Cardiac muscle cell (in vitro differentiated cells and primary cell): ENCODE data around the gene RASSF7. TPM values are rescaled to one million over a fixed set of nuclear protein-coding genes. Genes with fewer than 3 reads are reported as not detected.
A peak's percentile ranks its signal among the peaks of the same experiment; 100 is the strongest.

Experiments
- DNase-seq, 2 donors: peaks; one replicate each; pipeline versions ENCODE4 v3.0.0 to v3.0.0-alpha.2; 2010 to 2017; ENCODE audit warnings: low read depth in 1 of 2, low spot score in 1 of 2
- H3K27ac ChIP-seq: fragments of 200-600 bp; sonication (generic); 2 replicates; pipeline ENCODE4 v1.5.1; 2016
- H3K27me3 ChIP-seq: fragments of 200-600 bp; sonication (generic); 2 replicates; pipeline ENCODE4 v1.6.0; 2016; ENCODE audit warnings: control low read depth
- H3K36me3 ChIP-seq: fragments of 200-600 bp; sonication (generic); 2 replicates; pipeline ENCODE4 v1.5.1; 2016; ENCODE audit warnings: control low read depth
- H3K4me1 ChIP-seq: fragments of 200-600 bp; sonication (generic); 2 replicates; pipeline ENCODE4 v1.8.1; 2017; ENCODE audit warnings: low read depth, mild to moderate bottlenecking, mixed run types
- H3K4me3 ChIP-seq: fragments of 200-600 bp; sonication (generic); 2 replicates; pipeline ENCODE4 v1.5.1; 2016; ENCODE audit warnings: mild to moderate bottlenecking
- H3K9me3 ChIP-seq: fragments of 200-600 bp; sonication (generic); 2 replicates; pipeline ENCODE4 v1.5.1; 2017; ENCODE audit warnings: low read depth, mild to moderate bottlenecking, control low read depth
- polyA plus RNA-seq: library from polyadenylated mRNA; unstranded; fragments of >200 nt; fragmentation: Nextera tagmentation; extraction: Ambion mirVana; gene quantifications from 2 replicates; pipeline ENCODE4 v1.2.1, GENCODE V29; 2016
- total RNA-seq: library from RNA; depleted of rRNA; stranded (reverse); fragments of >200 nt; gene quantifications from 2 replicates; pipeline ENCODE4 v1.2.3, GENCODE V29; 2016
- TF ChIP-seq, protein P1 (sequence below): IDR thresholded peaks from 2 replicates; pipeline ENCODE4 v1.5.1; 2012; ENCODE audit warnings: low read depth, mild to moderate bottlenecking, low read length

Gene RASSF7
- total and polyA plus RNA-seq, 2 experiments from 2014 or later: 49.5 to 66.7 TPM

DNA sequence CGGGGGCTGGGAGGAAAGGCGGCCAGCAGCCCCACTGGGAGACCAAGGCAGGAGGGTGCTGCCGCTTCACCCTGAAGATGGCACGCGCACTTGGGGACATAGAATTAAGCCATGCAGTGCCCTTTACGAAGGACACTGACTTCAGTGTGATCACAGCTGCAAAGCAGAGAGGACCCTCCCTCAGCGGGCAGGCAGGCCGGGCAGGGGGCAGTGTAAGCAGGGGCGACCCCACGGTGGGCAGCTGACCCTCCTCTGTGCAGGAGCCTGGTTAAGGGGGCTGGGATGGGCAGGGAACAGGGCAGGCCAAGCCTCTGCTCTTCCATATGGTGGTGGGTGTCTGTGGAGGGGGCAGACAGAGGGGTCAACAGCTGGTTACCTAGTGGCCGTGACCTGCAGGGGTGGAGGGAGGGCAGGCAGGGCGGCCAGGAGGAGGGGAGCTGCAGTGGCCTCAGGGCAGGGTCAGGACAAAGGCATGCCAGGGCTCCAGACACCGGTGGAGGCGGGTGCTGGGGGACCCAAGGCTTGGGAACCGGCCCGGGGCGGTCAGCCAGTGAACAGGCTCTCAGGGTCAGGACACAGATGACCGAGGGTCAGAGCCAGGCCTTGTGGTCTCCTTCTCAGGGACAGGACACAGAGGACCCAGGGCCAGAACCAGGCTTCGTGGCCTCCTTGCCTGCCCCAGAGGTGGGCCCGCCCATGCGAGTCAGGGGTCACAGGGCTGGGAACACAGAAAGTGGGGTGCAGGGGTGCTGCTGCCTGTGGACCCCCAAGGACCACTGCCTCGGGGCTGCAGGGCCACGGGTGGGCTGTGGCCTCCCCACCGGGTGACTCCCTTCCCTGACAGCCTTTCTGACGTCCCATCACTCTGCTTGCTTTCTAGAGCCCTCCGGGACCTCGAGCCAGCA is 7.4 kb upstream of the RASSF7 start:
- Histone ChIP-seq H3K9me3 (no peaks in the 10 kb centered on the region), H3K4me3 (no peak overlapping the region), H3K27ac (no peak overlapping the region), H3K36me3 (no peaks in the 10 kb centered on the region), H3K4me1 (peaks cover 7% of the 10 kb centered on the region), H3K27me3 (peaks cover 35% of the 10 kb centered on the region)
- DNase-seq: no peak
- TF ChIP-seq, protein P1, sequence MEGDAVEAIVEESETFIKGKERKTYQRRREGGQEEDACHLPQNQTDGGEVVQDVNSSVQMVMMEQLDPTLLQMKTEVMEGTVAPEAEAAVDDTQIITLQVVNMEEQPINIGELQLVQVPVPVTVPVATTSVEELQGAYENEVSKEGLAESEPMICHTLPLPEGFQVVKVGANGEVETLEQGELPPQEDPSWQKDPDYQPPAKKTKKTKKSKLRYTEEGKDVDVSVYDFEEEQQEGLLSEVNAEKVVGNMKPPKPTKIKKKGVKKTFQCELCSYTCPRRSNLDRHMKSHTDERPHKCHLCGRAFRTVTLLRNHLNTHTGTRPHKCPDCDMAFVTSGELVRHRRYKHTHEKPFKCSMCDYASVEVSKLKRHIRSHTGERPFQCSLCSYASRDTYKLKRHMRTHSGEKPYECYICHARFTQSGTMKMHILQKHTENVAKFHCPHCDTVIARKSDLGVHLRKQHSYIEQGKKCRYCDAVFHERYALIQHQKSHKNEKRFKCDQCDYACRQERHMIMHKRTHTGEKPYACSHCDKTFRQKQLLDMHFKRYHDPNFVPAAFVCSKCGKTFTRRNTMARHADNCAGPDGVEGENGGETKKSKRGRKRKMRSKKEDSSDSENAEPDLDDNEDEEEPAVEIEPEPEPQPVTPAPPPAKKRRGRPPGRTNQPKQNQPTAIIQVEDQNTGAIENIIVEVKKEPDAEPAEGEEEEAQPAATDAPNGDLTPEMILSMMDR: no peak

DNA sequence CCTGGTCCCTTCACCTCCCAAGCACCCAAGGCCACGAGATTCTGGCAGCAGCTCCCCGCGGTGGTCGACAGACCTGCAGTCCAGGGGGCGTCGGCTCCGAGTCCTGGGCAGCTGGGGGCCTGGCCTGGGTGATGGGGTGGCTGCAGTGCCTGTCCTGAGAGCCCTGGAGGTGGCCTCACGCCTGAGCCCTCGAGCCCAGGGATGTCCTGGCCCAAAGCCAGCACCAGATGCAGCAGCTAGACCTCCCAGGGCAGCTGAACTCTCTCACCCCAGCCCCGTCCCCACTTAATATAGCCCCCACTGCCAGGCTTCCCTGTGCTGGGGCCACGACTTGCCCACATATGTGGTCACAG is 6.8 kb upstream of the RASSF7 start:
- TF ChIP-seq, protein P1: no peak
- peaks cover 7% of the 10 kb centered on the region for H3K4me1 ChIP-seq
- no peak overlapping the region for H3K4me3 ChIP-seq
- H3K36me3 ChIP-seq: no peaks in the 10 kb centered on the region
- no peak for DNase-seq
- H3K27ac ChIP-seq: no peak overlapping the region
- H3K9me3 ChIP-seq: no peaks in the 10 kb centered on the region
- peaks cover 39% of the 10 kb centered on the region for H3K27me3 ChIP-seq

DNA sequence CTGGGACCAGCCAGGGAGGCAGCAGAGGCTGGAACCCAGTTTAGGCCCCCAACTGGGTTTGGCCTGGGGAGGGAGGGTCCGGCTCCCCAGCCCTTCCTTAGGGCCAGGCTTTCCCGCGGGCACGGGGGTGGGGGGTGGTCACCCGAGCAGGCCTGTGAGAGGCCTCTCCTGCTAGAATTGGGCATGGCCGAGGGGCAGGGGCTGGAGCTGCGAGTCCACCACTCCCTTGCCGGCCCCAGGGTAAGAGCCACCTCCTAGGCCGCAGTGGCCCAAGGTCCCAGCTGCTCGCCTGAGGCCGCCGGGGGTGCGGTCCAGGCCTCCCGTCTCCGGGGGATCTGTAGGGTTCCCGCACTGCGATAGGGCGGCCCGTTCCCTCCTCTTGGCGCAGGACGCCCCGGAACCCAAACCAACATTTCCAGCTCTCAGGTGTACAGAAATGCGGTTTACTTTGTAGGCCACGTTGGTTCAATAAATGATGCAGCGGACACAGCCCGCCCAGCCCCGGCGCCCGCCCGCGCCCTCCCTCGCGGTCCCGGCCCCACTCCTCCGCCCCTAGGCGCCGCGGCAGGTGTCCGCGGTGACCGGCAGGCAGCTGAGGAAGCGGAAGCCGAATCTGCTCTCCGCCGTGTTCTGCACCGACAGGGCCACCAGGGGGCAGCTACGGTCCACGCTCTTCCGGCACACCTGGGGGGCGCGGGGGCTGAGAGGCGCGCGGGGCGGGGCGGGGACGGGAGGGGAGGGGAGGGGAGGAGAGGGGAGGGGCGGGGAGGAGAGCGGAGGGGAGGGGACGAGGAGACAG is 6.1 kb upstream of the RASSF7 start:
- no peak overlapping the region for H3K27ac ChIP-seq
- peaks cover 39% of the 10 kb centered on the region for H3K27me3 ChIP-seq
- no peaks in the 10 kb centered on the region for H3K9me3 ChIP-seq
- TF ChIP-seq, protein P1: peak; percentile 39
- no peaks in the 10 kb centered on the region for H3K36me3 ChIP-seq
- H3K4me1 ChIP-seq: peaks cover 7% of the 10 kb centered on the region
- DNase-seq: peak; percentile 45 to 89
- peak overlapping the region; percentile 33 for H3K4me3 ChIP-seq

GRCh38 chr11:555227-555779 is 5.5 kb upstream of the RASSF7 start:
- TF ChIP-seq, protein P1: no peak
- no peak for DNase-seq
- Histone ChIP-seq H3K27me3 (peaks cover 39% of the 10 kb centered on the region), H3K4me3 (peak overlapping the region; percentile 33), H3K36me3 (no peaks in the 10 kb centered on the region), H3K4me1 (peaks cover 11% of the 10 kb centered on the region), H3K27ac (no peak overlapping the region), H3K9me3 (no peaks in the 10 kb centered on the region)

DNA sequence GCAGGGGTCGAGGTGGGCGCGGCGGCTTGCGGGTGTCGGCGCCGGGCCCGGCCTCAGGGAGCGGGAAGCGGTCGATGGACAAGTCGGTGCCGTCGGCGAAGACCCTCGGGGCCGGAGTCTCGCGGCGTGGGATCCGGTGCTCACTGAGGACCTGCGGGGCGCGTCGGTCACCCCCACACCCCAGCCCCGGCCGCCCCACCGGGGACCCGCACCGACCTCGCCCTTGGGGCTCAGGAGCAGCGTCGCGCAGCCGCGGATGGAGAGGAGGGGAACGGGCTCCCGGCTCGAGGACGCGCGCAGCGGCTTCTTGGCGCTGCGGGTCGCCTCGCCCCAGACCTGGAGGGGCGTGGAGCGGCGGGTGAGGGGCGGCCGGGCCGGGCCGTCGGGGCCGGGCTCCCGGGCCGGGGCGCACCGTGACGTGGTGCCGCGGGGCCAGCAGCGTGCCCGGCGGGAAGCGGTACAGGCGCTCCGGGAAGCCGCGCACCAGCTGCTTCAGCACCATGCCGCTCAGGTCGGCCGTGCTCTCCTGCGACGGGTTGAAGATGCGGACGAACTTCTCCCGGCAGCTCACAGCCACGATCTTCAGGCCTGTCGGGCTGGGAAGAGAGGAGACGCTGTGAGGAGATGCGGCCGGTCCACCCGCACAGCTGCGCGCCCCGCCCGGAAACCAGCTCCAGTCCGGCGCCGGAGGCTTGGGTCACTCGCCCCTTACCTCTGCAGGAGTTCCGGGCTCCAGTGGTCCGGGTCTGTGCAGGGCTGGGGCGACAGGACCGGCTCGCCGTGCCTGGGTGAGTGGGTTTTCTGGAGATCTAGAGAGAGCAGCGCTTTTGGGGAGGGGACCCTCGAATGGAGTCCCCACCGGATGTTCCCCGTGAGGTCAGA is 4.7 kb upstream of the RASSF7 start:
- no peaks in the 10 kb centered on the region for H3K9me3 ChIP-seq
- peaks cover 11% of the 10 kb centered on the region for H3K4me1 ChIP-seq
- H3K27me3 ChIP-seq: peaks cover 39% of the 10 kb centered on the region
- peak overlapping the region; percentile 33 for H3K4me3 ChIP-seq
- TF ChIP-seq, protein P1: no peak
- no peaks in the 10 kb centered on the region for H3K36me3 ChIP-seq
- H3K27ac ChIP-seq: no peak overlapping the region
- peak in 1 of 2 donors; percentile 49 for DNase-seq
